K562 (cell line): Measurements from ENCODE around the gene CARF. TPM values are rescaled to one million over a fixed set of nuclear protein-coding genes. Genes with fewer than 3 reads are reported as not detected.

Experiments
- ADNP ChIP-seq: fragments of 200-800 bp; sonication (Bioruptor generic); IDR thresholded peaks from 2 replicates; pipeline ENCODE4 v1.6.1; 2016; ENCODE audit warnings: missing genetic modification characterization, missing compliant biosample characterization
- CCAR2 ChIP-seq: fragments of 200-400 bp; formaldehyde crosslinking; IDR thresholded peaks from 2 replicates; pipeline ENCODE4 v1.6.1; 2017; ENCODE audit warnings: mild to moderate bottlenecking, low read depth, low read length
- DACH1 ChIP-seq: fragments of 450-650 bp; IDR thresholded peaks from 2 replicates; pipeline ENCODE4 v1.6.1; 2018; ENCODE audit not compliant: partially characterized antibody
- E2F3 ChIP-seq: fragments of 250-450 bp; sonication (Bioruptor Pico); IDR thresholded peaks from 2 replicates; pipeline ENCODE4 v1.4.0; 2020; ENCODE audit warnings: mild to moderate bottlenecking
- FOS ChIP-seq: IDR thresholded peaks from 3 replicates; pipeline ENCODE4 v1.6.1; 2011; ENCODE audit not compliant: insufficient read length; ENCODE audit errors: extremely low read depth
- GATAD2B ChIP-seq: fragments of 450-650 bp; IDR thresholded peaks from 2 replicates; pipeline ENCODE4 v1.6.1; 2017; ENCODE audit warnings: mild to moderate bottlenecking, borderline replicate concordance
- HEY1 ChIP-seq: fragments of 250-450 bp; sonication (Bioruptor Pico); IDR thresholded peaks from 2 replicates; pipeline ENCODE4 v1.5.0; 2020; ENCODE audit warnings: mild to moderate bottlenecking, moderate library complexity, borderline replicate concordance
- HNRNPUL1 ChIP-seq: fragments of 200-400 bp; formaldehyde crosslinking; IDR thresholded peaks from 2 replicates; pipeline ENCODE4 v1.6.1; 2017; ENCODE audit warnings: low read length
- PRDM10 ChIP-seq: fragments of 450-650 bp; IDR thresholded peaks from 2 replicates; pipeline ENCODE4 v1.6.1; 2018; ENCODE audit not compliant: partially characterized antibody
- ZNF408 ChIP-seq: fragments of 250-450 bp; sonication (Bioruptor Pico); IDR thresholded peaks from 2 replicates; pipeline ENCODE4 v1.4.0; 2020; ENCODE audit warnings: low read depth, mild to moderate bottlenecking, moderate library complexity
- ZNF518B ChIP-seq: fragments of 250-450 bp; sonication (Bioruptor Pico); IDR thresholded peaks from 2 replicates; pipeline ENCODE4 v1.5.0; 2021; ENCODE audit warnings: mild to moderate bottlenecking, moderate library complexity
- ZNF79 ChIP-seq: fragments of 250-450 bp; sonication (Bioruptor Pico); IDR thresholded peaks from 2 replicates; pipeline ENCODE4 v1.4.0; 2020; ENCODE audit warnings: low read depth, mild to moderate bottlenecking, moderate library complexity
- polyA plus RNA-seq, 8 experiments: library from polyadenylated mRNA; depleted of rRNA in 4 of 8; stranded (reverse) in 5 of 8; unstranded in 3 of 8; fragments of >200 nt; fragmentation: Nextera tagmentation in 2 of 8; fragmentation: Illumina TruSeq in 1 of 8; extraction: Ambion mirVana in 2 of 8; extraction: Trizol in 1 of 8; gene quantifications; 2 replicates each; pipeline versions ENCODE4 v1.2.1 to v1.2.3, GENCODE V29; 2011 to 2014; ENCODE audit warnings: inconsistent platforms in 1 of 8, missing spikeins in 1 of 8
- total RNA-seq, 7 experiments: library from RNA; depleted of rRNA in 6 of 7; stranded (reverse); fragments of >200 nt in 6 of 7; fragmentation: Illumina TruSeq in 2 of 7; extraction: Trizol in 2 of 7; gene quantifications; 2 replicates each; pipeline versions ENCODE4 v1.2.1 to v1.2.3, GENCODE V29; 2011 to 2021; ENCODE audit warnings: low replicate concordance in 1 of 7
- TF ChIP-seq, protein P1 (sequence below): fragments of 450-650 bp; IDR thresholded peaks from 2 replicates; pipeline ENCODE4 v1.6.1; 2017; ENCODE audit warnings: antibody characterized with exemption
- TF ChIP-seq, protein P2 (sequence below): fragments of 450-650 bp; IDR thresholded peaks from 2 replicates; pipeline ENCODE4 v1.6.1; 2017; ENCODE audit warnings: mild to moderate bottlenecking, moderate library complexity
- TF ChIP-seq, protein P3 (sequence below): sonication (generic); formaldehyde crosslinking; IDR thresholded peaks from 2 replicates; pipeline ENCODE4 v1.8.0; 2023; ENCODE audit warnings: mild to moderate bottlenecking, missing genetic modification reagents

CARF gene
- total and polyA plus RNA-seq, 9 of the 15 experiments (the other 6 are each of a cell fraction or from before 2014, with no cell fraction given), result 0.31 to 4.2 (median 1.2) TPM

- TF ChIP-seq, protein P1, sequence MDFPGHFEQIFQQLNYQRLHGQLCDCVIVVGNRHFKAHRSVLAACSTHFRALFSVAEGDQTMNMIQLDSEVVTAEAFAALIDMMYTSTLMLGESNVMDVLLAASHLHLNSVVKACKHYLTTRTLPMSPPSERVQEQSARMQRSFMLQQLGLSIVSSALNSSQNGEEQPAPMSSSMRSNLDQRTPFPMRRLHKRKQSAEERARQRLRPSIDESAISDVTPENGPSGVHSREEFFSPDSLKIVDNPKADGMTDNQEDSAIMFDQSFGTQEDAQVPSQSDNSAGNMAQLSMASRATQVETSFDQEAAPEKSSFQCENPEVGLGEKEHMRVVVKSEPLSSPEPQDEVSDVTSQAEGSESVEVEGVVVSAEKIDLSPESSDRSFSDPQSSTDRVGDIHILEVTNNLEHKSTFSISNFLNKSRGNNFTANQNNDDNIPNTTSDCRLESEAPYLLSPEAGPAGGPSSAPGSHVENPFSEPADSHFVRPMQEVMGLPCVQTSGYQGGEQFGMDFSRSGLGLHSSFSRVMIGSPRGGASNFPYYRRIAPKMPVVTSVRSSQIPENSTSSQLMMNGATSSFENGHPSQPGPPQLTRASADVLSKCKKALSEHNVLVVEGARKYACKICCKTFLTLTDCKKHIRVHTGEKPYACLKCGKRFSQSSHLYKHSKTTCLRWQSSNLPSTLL, result no peak
- no peak for TF ChIP-seq CCAR2
- TF ChIP-seq, protein P2, sequence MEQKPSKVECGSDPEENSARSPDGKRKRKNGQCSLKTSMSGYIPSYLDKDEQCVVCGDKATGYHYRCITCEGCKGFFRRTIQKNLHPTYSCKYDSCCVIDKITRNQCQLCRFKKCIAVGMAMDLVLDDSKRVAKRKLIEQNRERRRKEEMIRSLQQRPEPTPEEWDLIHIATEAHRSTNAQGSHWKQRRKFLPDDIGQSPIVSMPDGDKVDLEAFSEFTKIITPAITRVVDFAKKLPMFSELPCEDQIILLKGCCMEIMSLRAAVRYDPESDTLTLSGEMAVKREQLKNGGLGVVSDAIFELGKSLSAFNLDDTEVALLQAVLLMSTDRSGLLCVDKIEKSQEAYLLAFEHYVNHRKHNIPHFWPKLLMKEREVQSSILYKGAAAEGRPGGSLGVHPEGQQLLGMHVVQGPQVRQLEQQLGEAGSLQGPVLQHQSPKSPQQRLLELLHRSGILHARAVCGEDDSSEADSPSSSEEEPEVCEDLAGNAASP, result no peak
- TF ChIP-seq ADNP (tag), result no peak
- no peak for TF ChIP-seq DACH1
- TF ChIP-seq, protein P3, sequence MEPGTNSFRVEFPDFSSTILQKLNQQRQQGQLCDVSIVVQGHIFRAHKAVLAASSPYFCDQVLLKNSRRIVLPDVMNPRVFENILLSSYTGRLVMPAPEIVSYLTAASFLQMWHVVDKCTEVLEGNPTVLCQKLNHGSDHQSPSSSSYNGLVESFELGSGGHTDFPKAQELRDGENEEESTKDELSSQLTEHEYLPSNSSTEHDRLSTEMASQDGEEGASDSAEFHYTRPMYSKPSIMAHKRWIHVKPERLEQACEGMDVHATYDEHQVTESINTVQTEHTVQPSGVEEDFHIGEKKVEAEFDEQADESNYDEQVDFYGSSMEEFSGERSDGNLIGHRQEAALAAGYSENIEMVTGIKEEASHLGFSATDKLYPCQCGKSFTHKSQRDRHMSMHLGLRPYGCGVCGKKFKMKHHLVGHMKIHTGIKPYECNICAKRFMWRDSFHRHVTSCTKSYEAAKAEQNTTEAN, result no peak
- TF ChIP-seq FOS, result no peak
- TF ChIP-seq ZNF408 (CRISPR knock-in tag), result no peak
- TF ChIP-seq E2F3, result no peak
- no peak for TF ChIP-seq HNRNPUL1
- TF ChIP-seq HEY1 (CRISPR knock-in tag), result no peak
- no peak for TF ChIP-seq PRDM10
- TF ChIP-seq GATAD2B, result no peak
- TF ChIP-seq ZNF518B (CRISPR knock-in tag), result no peak
- TF ChIP-seq ZNF79, result no peak
Measured at GRCh38 chr2:202982779-202983491, 70.9 kb downstream of the CARF start (continued).
